H9 (cell line): ENCODE results near the gene AGO3. TPM values are rescaled to one million over a fixed set of nuclear protein-coding genes. Genes with fewer than 3 reads are reported as not detected.

Experiments
- DNase-seq: peaks from one replicate; pipeline ENCODE4 v3.0.0-alpha.2; 2017
- H2AFZ ChIP-seq: one replicate; pipeline ENCODE4 v1.6.1; 2013; ENCODE audit warnings: mild to moderate bottlenecking, low read length, control low read depth, moderate library complexity
- H2AK5ac ChIP-seq: 2 replicates; pipeline ENCODE4 v1.6.1; 2013; ENCODE audit warnings: low read length, control low read depth, mixed read lengths; ENCODE audit not compliant: insufficient read length
- H2BK120ac ChIP-seq: one replicate; pipeline ENCODE4 v1.6.1; 2013; ENCODE audit warnings: low read depth, mild to moderate bottlenecking, low read length, control low read depth, inconsistent platforms; ENCODE audit not compliant: poor library complexity, severe bottlenecking
- H2BK12ac ChIP-seq: 2 replicates; pipeline ENCODE4 v1.6.1; 2013; ENCODE audit warnings: low read length, control low read depth, mixed read lengths, low read depth; ENCODE audit not compliant: insufficient read length
- H2BK15ac ChIP-seq: 2 replicates; pipeline ENCODE4 v1.6.1; 2013; ENCODE audit warnings: low read depth, low read length, control low read depth
- H2BK20ac ChIP-seq: one replicate; pipeline ENCODE4 v1.6.1; 2013; ENCODE audit warnings: low read depth, mild to moderate bottlenecking, low read length, control low read depth, inconsistent platforms; ENCODE audit not compliant: poor library complexity, severe bottlenecking
- H2BK5ac ChIP-seq: 2 replicates; pipeline ENCODE4 v1.6.1; 2013; ENCODE audit warnings: low read length, control low read depth, mixed read lengths; ENCODE audit not compliant: insufficient read length
- H3K14ac ChIP-seq: 2 replicates; pipeline ENCODE4 v1.6.1; 2013; ENCODE audit warnings: low read length, control low read depth; ENCODE audit not compliant: insufficient read depth
- H3K18ac ChIP-seq: 2 replicates; pipeline ENCODE4 v1.6.1; 2013; ENCODE audit warnings: low read depth, mild to moderate bottlenecking, mixed read lengths, low read length, control low read depth; ENCODE audit not compliant: insufficient read length
- H3K23ac ChIP-seq: 2 replicates; pipeline ENCODE4 v1.6.1; 2013; ENCODE audit warnings: low read length, control low read depth, mixed read lengths, low read depth; ENCODE audit not compliant: insufficient read length
- H3K23me2 ChIP-seq: 2 replicates; pipeline ENCODE4 v1.6.1; 2013; ENCODE audit warnings: low read depth, mild to moderate bottlenecking, mixed read lengths, low read length, control low read depth; ENCODE audit not compliant: insufficient read length, poor library complexity, severe bottlenecking
- H3K27ac ChIP-seq: 2 replicates; pipeline ENCODE4 v1.5.1; 2013; ENCODE audit warnings: low read length, control low read depth, mixed read lengths, low read depth; ENCODE audit not compliant: insufficient read length
- H3K27me3 ChIP-seq: 2 replicates; pipeline ENCODE4 v1.6.1; 2013; ENCODE audit warnings: low read length, control low read depth, inconsistent platforms; ENCODE audit not compliant: insufficient read depth
- H3K4ac ChIP-seq: 2 replicates; pipeline ENCODE4 v1.6.1; 2013; ENCODE audit warnings: low read depth, mild to moderate bottlenecking, control low read depth, inconsistent platforms, low read length, moderate library complexity
- H3K4me1 ChIP-seq: 2 replicates; pipeline ENCODE4 v1.6.1; 2013; ENCODE audit warnings: low read length, control low read depth, inconsistent platforms; ENCODE audit not compliant: insufficient read depth
- H3K4me2 ChIP-seq: 2 replicates; pipeline ENCODE4 v1.6.1; 2013; ENCODE audit warnings: low read length, control low read depth, mixed read lengths; ENCODE audit not compliant: insufficient read length, insufficient read depth
- H3K56ac ChIP-seq: 2 replicates; pipeline ENCODE4 v1.6.1; 2013; ENCODE audit warnings: low read depth, mild to moderate bottlenecking, mixed read lengths, low read length, control low read depth; ENCODE audit not compliant: insufficient read length
- H3K79me1 ChIP-seq: 2 replicates; pipeline ENCODE4 v1.6.1; 2013; ENCODE audit warnings: low read depth, mild to moderate bottlenecking, moderate library complexity, low read length, control low read depth, inconsistent platforms; ENCODE audit not compliant: insufficient read depth, poor library complexity, severe bottlenecking
- H3K79me2 ChIP-seq: 2 replicates; pipeline ENCODE4 v1.6.1; 2013; ENCODE audit warnings: low read length, control low read depth, inconsistent platforms; ENCODE audit not compliant: insufficient read depth
- H3K9ac ChIP-seq: 2 replicates; pipeline ENCODE4 v1.6.1; 2013; ENCODE audit warnings: low read length, control low read depth, mixed read lengths; ENCODE audit not compliant: insufficient read length; ENCODE audit errors: extremely low read depth
- H3K9me3 ChIP-seq: one replicate; pipeline ENCODE4 v1.6.1; 2013; ENCODE audit warnings: low read depth, low read length, inconsistent platforms; ENCODE audit not compliant: control insufficient read depth
- H3T11ph ChIP-seq: one replicate; pipeline ENCODE4 v1.6.1; 2013; ENCODE audit warnings: mild to moderate bottlenecking, low read length, control low read depth, inconsistent platforms
- H4K20me1 ChIP-seq: one replicate; pipeline ENCODE4 v1.6.1; 2013; ENCODE audit not compliant: control insufficient read depth, insufficient read length, insufficient read depth
- H4K5ac ChIP-seq: 2 replicates; pipeline ENCODE4 v1.6.1; 2013; ENCODE audit warnings: low read depth, mild to moderate bottlenecking, mixed read lengths, low read length, control low read depth; ENCODE audit not compliant: insufficient read length
- H4K8ac ChIP-seq: replicated peaks from 2 replicates; pipeline ENCODE4 v1.6.1; 2013; ENCODE audit warnings: low read length, control low read depth, mixed read lengths, low read depth; ENCODE audit not compliant: insufficient read length
- H4K91ac ChIP-seq: 2 replicates; pipeline ENCODE4 v1.6.1; 2013; ENCODE audit warnings: low read depth, mild to moderate bottlenecking, moderate library complexity, mixed read lengths, low read length, control low read depth; ENCODE audit not compliant: insufficient read length
- H3K27ac Mint-ChIP-seq, 3 experiments: 2 replicates in 2 of 3; 3 replicates in 1 of 3; pipeline ENCODE4 v1.8.0; 2020 to 2021; ENCODE audit warnings: mixed read lengths in 3 of 3, mild to moderate bottlenecking in 1 of 3, moderate library complexity in 1 of 3
- H3K27me3 Mint-ChIP-seq: 2 replicates; pipeline ENCODE4 v1.8.0; 2021; ENCODE audit warnings: low read depth, mild to moderate bottlenecking, moderate library complexity, mixed read lengths
- H3K36me3 Mint-ChIP-seq, 3 experiments: 2 replicates in 2 of 3; 3 replicates in 1 of 3; pipeline ENCODE4 v1.8.0; 2020 to 2021; ENCODE audit warnings: low read depth in 3 of 3, mixed read lengths in 3 of 3; ENCODE audit not compliant: insufficient read depth in 1 of 3
- H3K4me1 Mint-ChIP-seq, 2 experiments: 2 replicates each; pipeline ENCODE4 v1.8.0; 2020; ENCODE audit warnings: mixed read lengths in 2 of 2
- H3K4me3 Mint-ChIP-seq, 2 experiments: 2 replicates in 1 of 2; 3 replicates in 1 of 2; pipeline ENCODE4 v1.8.0; 2020 to 2021; ENCODE audit warnings: mild to moderate bottlenecking in 2 of 2, mixed read lengths in 2 of 2, moderate library complexity in 1 of 2
- H3K9me3 Mint-ChIP-seq, 2 experiments: 2 replicates in 1 of 2; 3 replicates in 1 of 2; pipeline ENCODE4 v1.8.0; 2020; ENCODE audit warnings: mild to moderate bottlenecking in 2 of 2, mixed read lengths in 2 of 2, moderate library complexity in 1 of 2
- CTCF ChIP-seq: fragments of 200-600 bp; sonication (generic); conservative IDR thresholded peaks from 3 replicates; pipeline ENCODE4 v1.8.0; 2021; ENCODE audit warnings: antibody characterized with exemption, mild to moderate bottlenecking
- WGBS: extraction: QIAGEN DNeasy Blood & Tissue Kit; methylation state at CpG from one replicate; pipeline ENCODE4 v1.1.7; 2013; ENCODE audit warnings: missing lambda C conversion rate, low lambda C conversion rate, mixed read lengths; ENCODE audit not compliant: insufficient read length; ENCODE audit errors: extremely low coverage; 5-methylcytosine and 5-hydroxymethylcytosine counted together
- total RNA-seq: library from RNA; stranded (reverse); gene quantifications from 2 replicates; pipeline ENCODE4 v1.2.1, GENCODE V29; 2021

AGO3 gene
- total RNA-seq, 1 experiment from 2014 or later = 27.0 TPM

- H3K27me3 ChIP-seq = no peaks in the 10 kb centered on the region
- H3K36me3 Mint-ChIP-seq = peaks cover 14 to 31% (median 28%) of the 10 kb centered on the region in 3 experiments; a peak in 6 of 7 replicates
- H3K27me3 Mint-ChIP-seq = no peaks in the 10 kb centered on the region
These were observed 44.1 kb upstream of the AGO3 start for GRCh38 chr1:35886577-35887431.

More at GRCh38 chr1:35886577-35887431, 44.1 kb upstream of the AGO3 start:
- H3K23me2 ChIP-seq = peaks cover 13% of the 10 kb centered on the region
- no peak for DNase-seq
- H2BK15ac ChIP-seq = no peak overlapping the region
- Mint-ChIP-seq H3K27ac (peak overlapping the region; percentile 97), H3K4me1 (peaks cover 45 to 47% of the 10 kb centered on the region in 2 experiments), H3K9me3 (no peaks in the 10 kb centered on the region), H3K4me3 (peak overlapping the region; percentile 69 to 82)
- H3K4ac ChIP-seq = no peak overlapping the region
- H2BK120ac ChIP-seq = no peak overlapping the region
- H3K9ac ChIP-seq = no peak overlapping the region
- H3K14ac ChIP-seq = no peak overlapping the region
- H3K23ac ChIP-seq = no peak overlapping the region
- TF ChIP-seq CTCF = no peak
- H3T11ph ChIP-seq = no peak overlapping the region
- no peak overlapping the region for H3K27ac ChIP-seq
- H4K8ac ChIP-seq = no peak overlapping the region
- H3K79me1 ChIP-seq = peaks cover 7% of the 10 kb centered on the region
- no peak overlapping the region for H4K5ac ChIP-seq
- H2BK20ac ChIP-seq = no peak overlapping the region
- peaks cover 4% of the 10 kb centered on the region for H4K20me1 ChIP-seq
- H2AFZ ChIP-seq = no peak overlapping the region
- no CpG with 5 or more reads among the region's 3 CpGs for WGBS
- H3K18ac ChIP-seq = no peak overlapping the region
- peaks cover 24% of the 10 kb centered on the region; the same call in 1 of the 2 replicates for H3K79me2 ChIP-seq
- no peak overlapping the region for H2BK5ac ChIP-seq
- no peak overlapping the region for H4K91ac ChIP-seq
- H3K4me2 ChIP-seq = peak overlapping the region; percentile 72
- no peak overlapping the region for H2BK12ac ChIP-seq
- peaks cover 16% of the 10 kb centered on the region for H3K4me1 ChIP-seq
- H3K56ac ChIP-seq = no peak overlapping the region
- no peak overlapping the region for H2AK5ac ChIP-seq
- no peaks in the 10 kb centered on the region for H3K9me3 ChIP-seq
